ENCODE measurements around the gene CSMD2. TPM values are rescaled to one million over a fixed set of nuclear protein-coding genes. Genes with fewer than 3 reads are reported as not detected.

CSMD2 gene
- polyA plus RNA-seq, 1 of the 3 experiments (the other 2 are of a cell fraction): not detected

DNA sequence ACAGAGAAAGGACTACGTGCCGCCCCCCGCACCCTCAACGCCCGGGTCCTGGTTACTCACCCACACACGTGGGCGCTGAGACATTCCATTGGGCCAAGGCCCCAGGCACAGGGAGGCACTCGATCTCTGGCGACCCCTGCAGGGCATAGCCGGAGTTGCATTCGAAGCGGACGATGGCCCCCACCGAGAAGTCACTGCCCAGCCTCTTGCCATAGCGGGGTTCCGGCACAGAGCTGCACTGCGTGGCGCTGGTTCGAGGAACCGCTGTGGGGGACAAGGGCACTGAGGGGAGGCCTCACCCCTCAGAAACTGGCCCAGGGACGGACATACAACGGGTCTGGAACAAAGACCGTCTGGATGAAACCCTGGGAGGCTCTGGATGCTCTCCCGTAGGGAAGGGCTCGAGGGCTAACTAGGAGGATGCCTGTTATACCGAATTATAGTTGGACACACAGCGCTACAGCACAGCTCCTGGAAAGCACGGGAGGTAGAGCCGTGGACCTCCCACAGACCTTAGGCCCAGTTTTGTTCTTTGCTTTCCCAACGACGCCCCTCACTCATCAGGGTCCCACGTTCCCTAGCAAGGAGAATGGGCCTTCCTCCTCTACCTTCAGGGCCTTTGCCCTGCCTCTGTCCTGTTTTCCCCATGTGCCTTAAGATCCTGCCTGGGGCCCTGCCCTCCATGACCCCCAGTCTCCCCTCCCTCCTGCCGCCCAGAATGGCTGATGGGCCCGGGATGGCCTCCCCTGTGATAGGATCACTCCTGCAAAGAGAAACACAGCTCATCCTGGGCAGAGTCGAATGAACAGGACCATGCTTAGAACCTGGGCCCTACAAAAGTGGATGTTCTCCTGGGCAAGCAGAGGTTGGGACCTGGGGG, 539.8 kb downstream of the CSMD2 start:
- H3K9me2 ChIP-seq: no peaks in the 10 kb centered on the region
- H3K27me3 ChIP-seq (ENCODE audit: insufficient read depth): no peaks in the 10 kb centered on the region
- H3K9me3 ChIP-seq: no peaks in the 10 kb centered on the region
- H3K27ac ChIP-seq (ENCODE audit: low read depth in 2 of 2, low read length in 1 of 2): no peak overlapping the region
- no peaks in the 10 kb centered on the region for H3F3A ChIP-seq (replicated peaks; ENCODE audit: insufficient read depth)
- no peak overlapping the region for H3K9ac ChIP-seq
- H4K20me1 ChIP-seq (ENCODE audit: insufficient read depth): no peaks in the 10 kb centered on the region
- no peaks in the 10 kb centered on the region for H3K79me2 ChIP-seq (ENCODE audit: insufficient read depth)
- H2AFZ ChIP-seq (ENCODE audit: low read depth): no peak overlapping the region
- peak; percentile 38 for DNase-seq
- no peak overlapping the region for H3K4me3 ChIP-seq (ENCODE audit: low read depth in 2 of 2, low read length in 1 of 2)
- H3K36me3 ChIP-seq (replicated peaks in 1 of 2; ENCODE audit: control insufficient read depth in 1 of 2, insufficient read depth in 2 of 2, low read length in 1 of 2): no peaks in the 10 kb centered on the region
- TF ChIP-seq, protein P1, sequence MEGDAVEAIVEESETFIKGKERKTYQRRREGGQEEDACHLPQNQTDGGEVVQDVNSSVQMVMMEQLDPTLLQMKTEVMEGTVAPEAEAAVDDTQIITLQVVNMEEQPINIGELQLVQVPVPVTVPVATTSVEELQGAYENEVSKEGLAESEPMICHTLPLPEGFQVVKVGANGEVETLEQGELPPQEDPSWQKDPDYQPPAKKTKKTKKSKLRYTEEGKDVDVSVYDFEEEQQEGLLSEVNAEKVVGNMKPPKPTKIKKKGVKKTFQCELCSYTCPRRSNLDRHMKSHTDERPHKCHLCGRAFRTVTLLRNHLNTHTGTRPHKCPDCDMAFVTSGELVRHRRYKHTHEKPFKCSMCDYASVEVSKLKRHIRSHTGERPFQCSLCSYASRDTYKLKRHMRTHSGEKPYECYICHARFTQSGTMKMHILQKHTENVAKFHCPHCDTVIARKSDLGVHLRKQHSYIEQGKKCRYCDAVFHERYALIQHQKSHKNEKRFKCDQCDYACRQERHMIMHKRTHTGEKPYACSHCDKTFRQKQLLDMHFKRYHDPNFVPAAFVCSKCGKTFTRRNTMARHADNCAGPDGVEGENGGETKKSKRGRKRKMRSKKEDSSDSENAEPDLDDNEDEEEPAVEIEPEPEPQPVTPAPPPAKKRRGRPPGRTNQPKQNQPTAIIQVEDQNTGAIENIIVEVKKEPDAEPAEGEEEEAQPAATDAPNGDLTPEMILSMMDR (IDR thresholded peaks at IDR 0.05): peak; percentile 43; the same call in 1 of the 2 replicates
- TF ChIP-seq FOXM1 (IDR thresholded peaks at IDR 0.05; ENCODE audit: low read depth): no peak
- 58% methylated on average over 27 of the region's 35 CpGs for WGBS (ENCODE audit: low lambda C conversion rate)
- no peaks in the 10 kb centered on the region; a peak in 1 of 4 replicates for H3K4me1 ChIP-seq (ENCODE audit: control insufficient read depth in 1 of 2, insufficient read depth in 2 of 2, low read depth in 1 of 2, low read length in 1 of 2)
- CTCF ChIA-PET: interaction anchor here (1.0 to 2.6 kb wide), 5 partner anchors 8 to 972 kb away, joined by 3 to 29 read pairs (median 5); no protein-coding TSS in a partner anchor
- POLR2A ChIA-PET: no interaction called here
- H3K4me2 ChIP-seq: no peak overlapping the region

DNA sequence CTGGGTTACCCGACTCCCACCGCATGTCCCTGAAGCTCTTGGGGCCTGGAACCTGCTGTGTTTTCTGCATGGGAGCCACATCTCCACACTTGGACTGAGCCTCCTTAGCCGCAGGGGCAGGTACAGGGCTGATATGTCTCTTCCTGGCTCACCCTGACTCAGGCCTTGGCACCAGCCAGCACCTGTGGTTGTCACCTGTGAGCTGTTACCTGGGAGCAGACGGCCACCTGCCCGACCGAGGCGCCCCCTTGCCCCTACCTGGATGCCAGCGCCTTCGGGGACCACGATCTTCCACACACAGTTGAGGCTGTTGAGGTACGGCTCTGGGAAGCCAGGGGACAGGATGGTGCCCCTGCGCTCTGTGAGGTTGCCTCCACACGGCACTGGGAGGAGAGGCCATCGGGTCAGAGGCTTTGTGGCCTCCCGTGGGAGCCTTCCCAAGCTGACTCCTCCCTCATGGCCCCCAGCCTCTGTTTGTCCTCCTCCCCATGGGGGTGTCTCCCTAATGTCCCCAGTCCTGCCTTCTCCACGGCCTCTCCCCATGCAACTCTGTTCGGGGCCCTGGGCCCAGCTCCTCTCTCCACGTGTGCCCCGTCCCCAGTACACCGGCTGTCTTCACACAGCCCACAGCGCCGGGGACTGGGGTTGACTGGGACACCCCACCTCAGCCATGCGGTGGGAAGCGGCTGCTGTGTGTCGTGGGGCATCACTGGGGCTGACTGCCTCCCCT, 540.6 kb downstream of the CSMD2 start:
- no peak for DNase-seq
- Histone ChIP-seq H4K20me1 (ENCODE audit: insufficient read depth) (no peaks in the 10 kb centered on the region), H3K9me3 (no peaks in the 10 kb centered on the region), H3K27ac (ENCODE audit: low read depth in 2 of 2, low read length in 1 of 2) (no peak overlapping the region), H3K4me1 (ENCODE audit: control insufficient read depth in 1 of 2, insufficient read depth in 2 of 2, low read depth in 1 of 2, low read length in 1 of 2) (no peaks in the 10 kb centered on the region; a peak in 1 of 4 replicates), H3K4me3 (ENCODE audit: low read depth in 2 of 2, low read length in 1 of 2) (no peak overlapping the region), H3K36me3 (replicated peaks in 1 of 2; ENCODE audit: control insufficient read depth in 1 of 2, insufficient read depth in 2 of 2, low read length in 1 of 2) (no peaks in the 10 kb centered on the region), H2AFZ (ENCODE audit: low read depth) (no peak overlapping the region), H3K27me3 (ENCODE audit: insufficient read depth) (no peaks in the 10 kb centered on the region), H3F3A (replicated peaks; ENCODE audit: insufficient read depth) (no peaks in the 10 kb centered on the region), H3K79me2 (ENCODE audit: insufficient read depth) (no peaks in the 10 kb centered on the region), H3K9ac (no peak overlapping the region), H3K4me2 (no peak overlapping the region), H3K9me2 (no peaks in the 10 kb centered on the region)
- ChIA-PET POLR2A (no interaction called here), CTCF (interaction anchor here (0.6 to 2.6 kb wide), 2 partner anchors 9 to 12 kb away, joined by 4 to 29 read pairs; no protein-coding TSS in a partner anchor)
- 68% methylated on average over 14 of the region's 25 CpGs for WGBS (ENCODE audit: low lambda C conversion rate)
- TF ChIP-seq RAD21 (IDR thresholded peaks at IDR 0.05; ENCODE audit: low read length) (no peak), RXRA (IDR thresholded peaks at IDR 0.05; ENCODE audit: borderline replicate concordance, low read depth) (no peak), RFX5 (IDR thresholded peaks at IDR 0.05; ENCODE audit: low read length) (no peak), MEF2A (IDR thresholded peaks at IDR 0.05; ENCODE audit: borderline replicate concordance, low read depth) (no peak), EZH2phosphoT487 (IDR thresholded peaks at IDR 0.05; ENCODE audit: borderline replicate concordance, low read depth) (no peak), CHD2 (IDR thresholded peaks at IDR 0.05; ENCODE audit: low read length, partially characterized antibody) (no peak), RCOR1 (IDR thresholded peaks at IDR 0.05; ENCODE audit: low read length) (no peak), YY1 (IDR thresholded peaks at IDR 0.05; ENCODE audit: low read depth) (no peak), TAF1 (IDR thresholded peaks at IDR 0.05; ENCODE audit: borderline replicate concordance, low read depth, low read length) (no peak), SIN3A (IDR thresholded peaks at IDR 0.05; ENCODE audit: borderline replicate concordance, low read depth, low read length) (no peak), TCF12 (IDR thresholded peaks at IDR 0.05) (no peak), NRF1 (IDR thresholded peaks at IDR 0.05; ENCODE audit: low read depth, low read length) (no peak), FOXM1 (IDR thresholded peaks at IDR 0.05; ENCODE audit: low read depth) (no peak), NFIC (IDR thresholded peaks at IDR 0.05; ENCODE audit: borderline replicate concordance) (no peak), TEAD4 (IDR thresholded peaks at IDR 0.05; ENCODE audit: borderline replicate concordance, insufficient read depth) (no peak), ELF1 (IDR thresholded peaks at IDR 0.05) (no peak), FOXJ3 (CRISPR knock-in tag; IDR thresholded peaks at IDR 0.05) (no peak)
- TF ChIP-seq, protein P2, sequence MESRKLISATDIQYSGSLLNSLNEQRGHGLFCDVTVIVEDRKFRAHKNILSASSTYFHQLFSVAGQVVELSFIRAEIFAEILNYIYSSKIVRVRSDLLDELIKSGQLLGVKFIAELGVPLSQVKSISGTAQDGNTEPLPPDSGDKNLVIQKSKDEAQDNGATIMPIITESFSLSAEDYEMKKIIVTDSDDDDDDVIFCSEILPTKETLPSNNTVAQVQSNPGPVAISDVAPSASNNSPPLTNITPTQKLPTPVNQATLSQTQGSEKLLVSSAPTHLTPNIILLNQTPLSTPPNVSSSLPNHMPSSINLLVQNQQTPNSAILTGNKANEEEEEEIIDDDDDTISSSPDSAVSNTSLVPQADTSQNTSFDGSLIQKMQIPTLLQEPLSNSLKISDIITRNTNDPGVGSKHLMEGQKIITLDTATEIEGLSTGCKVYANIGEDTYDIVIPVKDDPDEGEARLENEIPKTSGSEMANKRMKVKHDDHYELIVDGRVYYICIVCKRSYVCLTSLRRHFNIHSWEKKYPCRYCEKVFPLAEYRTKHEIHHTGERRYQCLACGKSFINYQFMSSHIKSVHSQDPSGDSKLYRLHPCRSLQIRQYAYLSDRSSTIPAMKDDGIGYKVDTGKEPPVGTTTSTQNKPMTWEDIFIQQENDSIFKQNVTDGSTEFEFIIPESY (IDR thresholded peaks at IDR 0.05; ENCODE audit: borderline replicate concordance, low read depth): no peak
